MCF 10A (cell line): Measurements from ENCODE around the gene DOC2A. TPM values are rescaled to one million over a fixed set of nuclear protein-coding genes. Genes with fewer than 3 reads are reported as not detected.

Experiments
- BruUV-seq: library from RNA; stranded (reverse); fragments of 400-500 nt; replicated peaks from 2 replicates; lab custom pipeline; 2021; lab: Mats Ljungman, UMichigan
- CTCF ChIA-PET: fragments of 300-600 bp; sonication (Branson Sonifier 250); formaldehyde crosslinking; extraction: SDS; loops from one replicate; lab custom pipeline; 2021; ENCODE audit warnings: antibody characterized with exemption, inconsistent platforms; lab: Yijun Ruan, JAX
- POLR2A ChIA-PET: fragments of 300-600, 350-650 bp; sonication (Branson Sonifier 250); formaldehyde crosslinking; extraction: SDS; loops from one replicate; lab custom pipeline; 2020; ENCODE audit warnings: antibody characterized with exemption, inconsistent platforms; lab: Yijun Ruan, JAX
- DNase-seq: peaks from one replicate; pipeline ENCODE4 v3.0.0-alpha.2; 2018; ENCODE audit not compliant: unreplicated experiment
- H3K27ac Mint-ChIP-seq: one replicate; pipeline ENCODE4 v1.8.0; 2022; ENCODE audit warnings: mild to moderate bottlenecking, low read depth, mixed read lengths; ENCODE audit not compliant: unreplicated experiment
- H3K27me3 Mint-ChIP-seq: one replicate; pipeline ENCODE4 v1.8.0; 2022; ENCODE audit warnings: mixed read lengths; ENCODE audit not compliant: insufficient read depth, unreplicated experiment
- H3K36me3 Mint-ChIP-seq: one replicate; pipeline ENCODE4 v1.8.0; 2022; ENCODE audit warnings: mild to moderate bottlenecking, moderate library complexity, mixed read lengths; ENCODE audit not compliant: insufficient read depth, unreplicated experiment
- H3K4me1 Mint-ChIP-seq: one replicate; pipeline ENCODE4 v1.8.0; 2022; ENCODE audit warnings: mixed read lengths; ENCODE audit not compliant: insufficient read depth, unreplicated experiment
- H3K4me3 Mint-ChIP-seq: one replicate; pipeline ENCODE4 v1.8.0; 2022; ENCODE audit warnings: mild to moderate bottlenecking, moderate library complexity, mixed read lengths; ENCODE audit not compliant: unreplicated experiment
- H3K9me3 Mint-ChIP-seq: one replicate; pipeline ENCODE4 v1.8.0; 2022; ENCODE audit warnings: mixed read lengths; ENCODE audit not compliant: unreplicated experiment
- CTCF ChIP-seq: fragments of 200-600 bp; IDR thresholded peaks from one replicate; pipeline ENCODE4 v1.8.0; 2022; ENCODE audit warnings: antibody characterized with exemption, mild to moderate bottlenecking; ENCODE audit not compliant: unreplicated experiment
- intact Hi-C: fragments of 100-400 bp; cut with micrococcal nuclease; formaldehyde crosslinking; loops from 2 replicates; pipeline ENCODE4 v1.14.1; 2022
- total RNA-seq: library from RNA; stranded (reverse); gene quantifications from 2 replicates; pipeline ENCODE4 v1.2.3, GENCODE V29; 2022

DOC2A gene
- total RNA-seq, 1 experiment from 2014 or later: 1.2 TPM

- intact Hi-C loops: no loop called here
- TF ChIP-seq CTCF: no peak
- Mint-ChIP-seq H3K9me3 (no peaks in the 10 kb centered on the region), H3K27ac (no peak overlapping the region), H3K36me3 (peaks cover 40% of the 10 kb centered on the region), H3K27me3 (no peaks in the 10 kb centered on the region), H3K4me1 (no peaks in the 10 kb centered on the region), H3K4me3 (no peak overlapping the region)
- POLR2A ChIA-PET: no interaction called here
- no TSS peak for BruUV-seq
- CTCF ChIA-PET: interaction anchor here (0.6 to 1.5 kb wide), 2 partner anchors 31 to 372 kb away, joined by 3 to 4 read pairs; no protein-coding TSS in a partner anchor
- DNase-seq: no peak
Observed at GRCh38 chr16:30000735-30001631, 9.8 kb downstream of the DOC2A start.

DNA sequence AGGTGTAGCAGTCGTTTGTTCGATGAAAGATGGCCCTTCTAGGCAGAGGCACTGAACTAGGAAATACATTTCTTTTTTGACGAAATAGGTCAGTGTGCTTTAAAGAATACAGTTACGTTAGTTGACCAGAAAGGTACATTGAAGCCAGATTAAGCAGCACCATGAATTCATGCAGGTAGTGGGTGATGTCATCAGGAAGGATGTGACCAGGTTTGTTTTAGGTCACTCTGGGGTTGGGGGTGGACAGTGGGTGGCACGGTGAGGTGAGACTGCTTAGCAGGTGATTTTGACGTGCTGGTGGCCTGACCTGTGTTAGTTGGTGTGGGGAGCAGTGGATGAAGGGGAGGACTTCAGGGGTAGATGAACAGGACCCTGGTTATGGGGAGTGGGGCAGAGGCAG, 11.2 kb downstream of the DOC2A start:
- no peak for TF ChIP-seq CTCF
- CTCF ChIA-PET: interaction anchor here (1.5 kb wide), 1 partner anchor 32 kb away, joined by 3 read pairs; no protein-coding TSS in a partner anchor
- no peaks in the 10 kb centered on the region for H3K27me3 Mint-ChIP-seq
- H3K4me1 Mint-ChIP-seq: peaks cover 2% of the 10 kb centered on the region
- H3K4me3 Mint-ChIP-seq: no peak overlapping the region
- POLR2A ChIA-PET: interaction anchor here (0.6 kb wide), 1 partner anchor 54 kb away, joined by 3 read pairs; no protein-coding TSS in a partner anchor
- intact Hi-C loops: loop anchor here (5.0 kb wide), 2 partner anchors 72 to 177 kb away; partner anchors contain the start of genes KCTD13 and MVP
- DNase-seq: no peak
- H3K36me3 Mint-ChIP-seq: peaks cover 45% of the 10 kb centered on the region
- BruUV-seq: no TSS peak
- no peaks in the 10 kb centered on the region for H3K9me3 Mint-ChIP-seq
- H3K27ac Mint-ChIP-seq: no peak overlapping the region

DNA sequence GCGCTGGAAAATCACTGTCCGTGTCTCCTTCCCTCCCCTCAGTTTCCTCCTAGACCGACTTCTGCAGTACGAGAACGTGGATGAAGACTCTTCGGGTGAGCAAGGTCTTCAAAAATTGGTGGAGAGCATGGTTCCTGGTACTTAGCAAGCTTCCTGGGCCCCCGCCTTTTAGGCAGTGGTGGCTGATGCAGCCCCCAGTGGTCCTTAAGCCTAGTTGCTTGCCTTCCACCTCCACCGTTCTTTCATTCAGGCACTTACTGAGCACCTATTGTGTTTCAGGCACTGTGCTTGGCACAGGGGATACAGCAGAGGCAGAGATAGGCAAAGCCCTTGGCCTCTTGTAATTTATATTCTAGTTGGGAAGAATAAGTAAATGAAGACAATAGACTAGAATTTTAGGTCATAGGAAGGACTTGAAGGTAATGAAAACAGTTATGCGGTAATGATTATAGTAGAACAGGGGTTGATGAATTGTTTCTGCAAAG, 14.0 kb downstream of the DOC2A start:
- peak overlapping the region; percentile 95 for H3K27ac Mint-ChIP-seq
- no peaks in the 10 kb centered on the region for H3K9me3 Mint-ChIP-seq
- CTCF ChIA-PET: interaction anchor here (0.5 to 2.7 kb wide), 7 partner anchors 36 to 301 kb away, joined by 3 to 9 read pairs (median 3); partner anchors contain the start of gene PAGR1
- peak overlapping the region; percentile 98 for H3K4me3 Mint-ChIP-seq
- no peaks in the 10 kb centered on the region for H3K27me3 Mint-ChIP-seq
- intact Hi-C loops: loop anchor here (2.0 to 5.0 kb wide), 3 partner anchors 70 to 175 kb away; partner anchors contain the start of genes CDIPT, KCTD13 and MVP
- POLR2A ChIA-PET: interaction anchor here (0.5 to 5.0 kb wide), 20 partner anchors 8 to 207 kb away, joined by 3 to 72 read pairs (median 4); partner anchors contain the start of genes ALDOA, ASPHD1, KCTD13 and KIF22
- H3K4me1 Mint-ChIP-seq: peaks cover 11% of the 10 kb centered on the region
- no peak for TF ChIP-seq CTCF
- no peak for DNase-seq
- no TSS peak for BruUV-seq
- peaks cover 49% of the 10 kb centered on the region for H3K36me3 Mint-ChIP-seq
